H1 (cell line): ENCODE data around the gene TKTL2. TPM values are rescaled to one million over a fixed set of nuclear protein-coding genes. Genes with fewer than 3 reads are reported as not detected.

Experiments used
- CTCF ChIA-PET: fragments of 300-600 bp; sonication (Branson Sonifier 250); formaldehyde crosslinking; loops from one replicate; lab custom pipeline; 2021; ENCODE audit not compliant: partially characterized antibody; lab: Charles Lee
- POLR2A ChIA-PET: fragments of 300-600 bp; sonication (Branson Sonifier 250); formaldehyde crosslinking; loops from one replicate; lab custom pipeline; 2021; ENCODE audit warnings: inconsistent platforms; ENCODE audit not compliant: partially characterized antibody; lab: Charles Lee
- DNase-seq, 2 experiments: peaks; one replicate each; pipeline versions ENCODE4 v3.0.0 to v3.0.0-alpha.2; 2010 to 2022; ENCODE audit warnings: low spot score in 2 of 2, low read depth in 1 of 2, mixed read lengths in 1 of 2
- FAIRE-seq: peaks from 2 replicates; lab custom pipeline; 2011; peaks lifted over from hg19 to GRCh38; lab: Jason Lieb, UNC
- H2AFZ ChIP-seq: 2 replicates; pipeline ENCODE4 v1.8.1; 2012; ENCODE audit warnings: low read length, inconsistent platforms
- H2AK5ac ChIP-seq: 2 replicates; pipeline ENCODE4 v1.6.1; 2013; ENCODE audit warnings: low read depth, low read length
- H2BK120ac ChIP-seq: replicated peaks from 2 replicates; pipeline ENCODE3; 2013; ENCODE audit warnings: low read depth, low read length, inconsistent platforms
- H2BK12ac ChIP-seq: 2 replicates; pipeline ENCODE4 v1.6.1; 2013; ENCODE audit warnings: low read depth, low read length
- H2BK15ac ChIP-seq: 2 replicates; pipeline ENCODE4 v1.6.1; 2013; ENCODE audit warnings: low read length
- H2BK20ac ChIP-seq: 2 replicates; pipeline ENCODE4 v1.6.1; 2013; ENCODE audit warnings: low read length
- H2BK5ac ChIP-seq: 2 replicates; pipeline ENCODE4 v1.6.1; 2013; ENCODE audit warnings: low read depth, low read length
- H3K14ac ChIP-seq: 2 replicates; pipeline ENCODE4 v1.6.1; 2013; ENCODE audit warnings: inconsistent platforms; ENCODE audit not compliant: insufficient read length
- H3K18ac ChIP-seq: 2 replicates; pipeline ENCODE4 v1.6.1; 2013; ENCODE audit warnings: low read length; ENCODE audit errors: extremely low read depth
- H3K23ac ChIP-seq: 2 replicates; pipeline ENCODE4 v1.6.1; 2013; ENCODE audit warnings: inconsistent platforms; ENCODE audit not compliant: insufficient read length
- H3K23me2 ChIP-seq: 2 replicates; pipeline ENCODE4 v1.6.1; 2013; ENCODE audit warnings: low read depth, low read length
- H3K27ac ChIP-seq: 2 replicates; pipeline ENCODE4 v1.6.1; 2011; ENCODE audit warnings: low read depth, low read length, inconsistent platforms
- H3K27me3 ChIP-seq, 4 experiments: replicated peaks in 1 of 4; 1 replicate in 1 of 4; 2 replicates in 3 of 4; pipeline versions ENCODE4 v1.6.1 to v1.8.1; 2011 to 2013; ENCODE audit warnings: low read length in 3 of 4, mild to moderate bottlenecking in 3 of 4, inconsistent platforms in 2 of 4, mixed read lengths in 2 of 4, moderate library complexity in 1 of 4; ENCODE audit not compliant: control insufficient read depth in 3 of 4, insufficient read depth in 3 of 4; ENCODE audit errors: extremely low read depth in 1 of 4
- H3K36me3 ChIP-seq, 4 experiments: 2 replicates each; pipeline versions ENCODE4 v1.6.1 to v1.8.1; 2011 to 2013; ENCODE audit warnings: mild to moderate bottlenecking in 4 of 4, low read length in 3 of 4, moderate library complexity in 2 of 4, control low read depth in 1 of 4, inconsistent platforms in 1 of 4; ENCODE audit not compliant: insufficient read depth in 4 of 4, control insufficient read depth in 2 of 4
- H3K4ac ChIP-seq: replicated peaks from 2 replicates; pipeline ENCODE3; 2013; ENCODE audit warnings: low read length, low read depth, mixed read lengths, inconsistent platforms; ENCODE audit not compliant: insufficient read length
- H3K4me1 ChIP-seq, 4 experiments: replicated peaks in 1 of 4; 1 replicate in 1 of 4; 2 replicates in 3 of 4; pipeline versions ENCODE4 v1.6.1 to v1.8.1; 2011 to 2013; ENCODE audit warnings: low read length in 3 of 4, inconsistent platforms in 2 of 4, mixed read lengths in 1 of 4; ENCODE audit not compliant: insufficient read depth in 4 of 4, control insufficient read depth in 3 of 4
- H3K4me2 ChIP-seq, 2 experiments: 2 replicates each; pipeline versions ENCODE4 v1.6.1 to v1.8.1; 2011 to 2013; ENCODE audit warnings: low read depth in 2 of 2, low read length in 2 of 2, control low read depth in 1 of 2, inconsistent platforms in 1 of 2, mild to moderate bottlenecking in 1 of 2; ENCODE audit not compliant: insufficient read depth in 1 of 2
- H3K4me3 ChIP-seq, 4 experiments: fragments of 200-600, 300-600 bp in 1 of 4; sonication (generic), shearing (Covaris generic), sonication (Bioruptor Twin) in 1 of 4; 2 replicates each; pipeline versions ENCODE4 v1.5.1 to v1.8.1; 2011 to 2016; ENCODE audit warnings: low read length in 4 of 4, low read depth in 3 of 4, control low read depth in 2 of 4, inconsistent platforms in 2 of 4, mild to moderate bottlenecking in 2 of 4, mixed read lengths in 1 of 4, moderate library complexity in 1 of 4; ENCODE audit not compliant: insufficient read depth in 2 of 4; ENCODE audit errors: extremely low read depth in 1 of 4
- H3K56ac ChIP-seq: replicated peaks from 2 replicates; pipeline ENCODE3; 2013; ENCODE audit warnings: low read depth, mild to moderate bottlenecking, mixed read lengths, low read length, inconsistent platforms; ENCODE audit not compliant: insufficient read length
- H3K79me1 ChIP-seq: 2 replicates; pipeline ENCODE4 v1.6.1; 2013; ENCODE audit warnings: low read depth, low read length, control low read depth
- H3K79me2 ChIP-seq, 2 experiments: 2 replicates each; pipeline versions ENCODE4 v1.6.1 to v1.8.1; 2012 to 2013; ENCODE audit warnings: low read length in 2 of 2, mild to moderate bottlenecking in 2 of 2, inconsistent platforms in 1 of 2; ENCODE audit not compliant: insufficient read depth in 2 of 2, control insufficient read depth in 1 of 2
- H3K9ac ChIP-seq, 4 experiments: replicated peaks in 1 of 4; 1 replicate in 1 of 4; 2 replicates in 3 of 4; pipeline versions ENCODE4 v1.6.1 to v1.8.1; 2011 to 2013; ENCODE audit warnings: low read depth in 3 of 4, low read length in 3 of 4, control low read depth in 2 of 4, mild to moderate bottlenecking in 2 of 4, moderate library complexity in 2 of 4, inconsistent platforms in 1 of 4; ENCODE audit errors: extremely low read depth in 1 of 4
- H3K9me3 ChIP-seq, 2 experiments: 2 replicates each; pipeline versions ENCODE4 v1.6.1 to v1.8.1; 2012 to 2013; ENCODE audit warnings: mild to moderate bottlenecking in 2 of 2, moderate library complexity in 2 of 2, control low read depth in 1 of 2, inconsistent platforms in 1 of 2, low read depth in 1 of 2, low read length in 1 of 2, mixed read lengths in 1 of 2; ENCODE audit not compliant: insufficient read depth in 2 of 2
- H4K20me1 ChIP-seq, 2 experiments: replicated peaks in 1 of 2; 2 replicates each; pipeline versions ENCODE3 to v1.8.1; 2011 to 2013; ENCODE audit warnings: inconsistent platforms in 2 of 2, low read length in 2 of 2, mild to moderate bottlenecking in 1 of 2; ENCODE audit not compliant: insufficient read depth in 2 of 2, control insufficient read depth in 1 of 2
- H4K5ac ChIP-seq: 2 replicates; pipeline ENCODE4 v1.6.1; 2013; ENCODE audit warnings: low read length, low read depth, mixed read lengths, inconsistent platforms; ENCODE audit not compliant: insufficient read length
- H4K8ac ChIP-seq: 2 replicates; pipeline ENCODE4 v1.8.0; 2013; ENCODE audit warnings: mild to moderate bottlenecking, moderate library complexity, low read length, inconsistent platforms; ENCODE audit not compliant: insufficient read depth; ENCODE audit errors: extremely low read depth
- H4K91ac ChIP-seq: replicated peaks from 2 replicates; pipeline ENCODE3; 2013; ENCODE audit warnings: low read length, mixed read lengths, inconsistent platforms; ENCODE audit not compliant: insufficient read length
- NRF1 ChIP-seq: IDR thresholded peaks from 2 replicates; pipeline ENCODE4 v1.6.1; 2011; ENCODE audit warnings: mild to moderate bottlenecking, low read depth, low read length, improper control_type of control experiment
- SRF ChIP-seq: IDR thresholded peaks from 2 replicates; pipeline ENCODE4 v1.6.1; 2011; ENCODE audit warnings: mild to moderate bottlenecking, low read depth, low read length, moderate library complexity
- WGBS, 2 experiments: shearing (Covaris generic) in 1 of 2; methylation state at CpG; one replicate each; pipeline versions ENCODE4 v1.1.6 to v1.1.7; 2013 to 2015; ENCODE audit warnings: low lambda C conversion rate in 2 of 2, mixed read lengths in 2 of 2, inconsistent platforms in 1 of 2, low coverage in 1 of 2, missing lambda C conversion rate in 1 of 2; ENCODE audit not compliant: insufficient replicate concordance in 2 of 2, insufficient coverage in 1 of 2, insufficient read length in 1 of 2; ENCODE audit errors: extremely low coverage in 1 of 2, missing lambda C conversion rate in 1 of 2; 5-methylcytosine and 5-hydroxymethylcytosine counted together
- polyA plus RNA-seq, 7 experiments: library from polyadenylated mRNA; depleted of rRNA in 3 of 7; stranded (reverse) in 5 of 7; unstranded in 2 of 7; fragments of >200 nt in 5 of 7; fragments of 200-250 nt in 2 of 7; gene quantifications; 1 replicate in 5 of 7; 2 replicates in 1 of 7; 4 replicates in 1 of 7; pipeline versions ENCODE4 v1.2.1 to v1.2.3, GENCODE V29; 2011 to 2013; ENCODE audit warnings: missing spikeins in 2 of 7, mixed read lengths in 2 of 7
- total RNA-seq: library from RNA; stranded (reverse); fragmentation: NEBNext Ultra II Directional; extraction: Animal tissue kit (Norgen Biotek cat#: 25700); gene quantifications from 2 replicates; pipeline ENCODE4 v1.2.1, GENCODE V29; 2021

Gene TKTL2
- total and polyA plus RNA-seq, 2 of the 8 experiments (the other 6 are each of a cell fraction or from before 2014, with no cell fraction given): not detected

DNA sequence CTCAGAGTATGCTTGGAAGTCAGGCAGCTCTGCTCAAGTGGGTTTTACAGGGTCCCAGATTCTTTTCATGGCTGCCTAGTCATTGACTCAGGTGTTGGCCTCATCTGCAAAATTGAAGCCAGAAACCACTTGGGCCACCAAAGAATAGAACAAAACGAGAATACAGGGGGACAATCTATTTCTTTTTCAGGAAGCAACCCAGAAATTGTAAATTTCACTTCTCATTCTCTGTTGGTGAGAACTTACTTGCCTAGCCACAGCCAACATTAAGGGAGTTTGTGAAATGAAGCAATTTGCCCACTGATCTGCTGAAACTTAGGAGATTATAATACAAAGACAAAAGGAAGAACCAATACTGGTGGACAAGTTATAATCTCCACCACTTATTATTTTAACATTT lies 8.6 kb upstream of the TKTL2 start:
- CTCF ChIA-PET: interaction anchor here (0.8 to 2.2 kb wide), 3 partner anchors 54 to 92 kb away, joined by 3 to 11 read pairs (median 5); no protein-coding TSS in a partner anchor
- WGBS, 2 experiments: 84% methylated on average over 1 of the region's 1 CpG; no CpG with 5 or more reads in 1 of the 2 experiments
- FAIRE-seq: no peak

More for the DNA sequence above, 8.6 kb upstream of the TKTL2 start:
- Histone ChIP-seq H3K23me2 (0 out of 2 replicates have a peak, but pooled peaks cover 2% of the 10 kb centered on the region), H2AFZ (no peak overlapping the region), H4K20me1 (no peaks in the 10 kb centered on the region), H2BK120ac (no peak overlapping the region), H3K79me1 (no peaks in the 10 kb centered on the region), H3K4me1 (peaks cover 0 to 4% (median 1%) of the 10 kb centered on the region in 4 experiments; a peak in 2 of 7 replicates), H3K36me3 (no peaks in the 10 kb centered on the region), H2BK5ac (no peak overlapping the region), H2BK20ac (no peak overlapping the region), H3K56ac (no peak overlapping the region), H3K9ac (no peak overlapping the region), H2BK15ac (no peak overlapping the region), H3K4ac (no peak overlapping the region), H3K9me3 (peaks cover 0 to 2% of the 10 kb centered on the region in 2 experiments; a peak in 1 of 4 replicates), H3K14ac (no peak overlapping the region), H2BK12ac (no peak overlapping the region), H4K91ac (no peak overlapping the region)
- TF ChIP-seq NRF1: no peak
- TF ChIP-seq SRF: no peak
- TF ChIP-seq, all 59 proteins: peak for 0
- Histone ChIP-seq H3K4me3 (no peak overlapping the region), H2AK5ac (no peak overlapping the region), H3K27ac (no peak overlapping the region), H3K4me2 (no peak overlapping the region), H4K5ac (no peak overlapping the region), H3K23ac (no peak overlapping the region), H3K79me2 (no peaks in the 10 kb centered on the region), H3K18ac (no peak overlapping the region), H4K8ac (no peak overlapping the region), H3K27me3 (no peaks in the 10 kb centered on the region)
- POLR2A ChIA-PET: interaction anchor here (1.7 kb wide), 1 partner anchor 12 kb away, joined by 7 read pairs; the partner anchor contains the start of gene TMA16
- DNase-seq: no peak
